WTC11 (cell line): ENCODE measurements around the gene STS. TPM values are rescaled to one million over a fixed set of nuclear protein-coding genes. Genes with fewer than 3 reads are reported as not detected.

Experiments
- ATAC-seq: fragments of 200-7000 bp; cut with Tn5 transposase; 2 replicates; pipeline ENCODE4 v1.10.0; 2021; ENCODE audit warnings: mild to moderate bottlenecking, moderate library complexity
- CTCF ChIA-PET: fragments of 300-600 bp; sonication (Branson Sonifier 250); formaldehyde crosslinking; loops from one replicate; lab custom pipeline; 2021; ENCODE audit warnings: antibody characterized with exemption; lab: Charles Lee
- POLR2A ChIA-PET: fragments of 350-600 bp; sonication (Branson Sonifier 250); formaldehyde crosslinking; loops from one replicate; lab custom pipeline; 2021; ENCODE audit warnings: antibody characterized with exemption; lab: Charles Lee
- DNase-seq: peaks from one replicate; pipeline ENCODE4 v3.0.0; 2021; ENCODE audit warnings: low spot score
- H3K27ac Mint-ChIP-seq: 2 replicates; pipeline ENCODE4 v1.8.0; 2021; ENCODE audit warnings: mixed read lengths
- H3K27me3 Mint-ChIP-seq: 2 replicates; pipeline ENCODE4 v1.8.0; 2021; ENCODE audit warnings: low read depth, mild to moderate bottlenecking, moderate library complexity, mixed read lengths
- H3K36me3 Mint-ChIP-seq: 2 replicates; pipeline ENCODE4 v1.8.0; 2021; ENCODE audit warnings: mixed read lengths
- H3K4me1 Mint-ChIP-seq: 2 replicates; pipeline ENCODE4 v1.8.0; 2022; ENCODE audit warnings: mixed read lengths
- H3K4me3 Mint-ChIP-seq: 2 replicates; pipeline ENCODE4 v1.8.0; 2021; ENCODE audit warnings: mild to moderate bottlenecking, moderate library complexity, mixed read lengths
- H3K9me3 Mint-ChIP-seq: 2 replicates; pipeline ENCODE4 v1.8.0; 2021; ENCODE audit warnings: mixed read lengths
- ATF2 ChIP-seq: sonication (generic); formaldehyde crosslinking; IDR thresholded peaks from 2 replicates; pipeline ENCODE4 v1.8.1; 2022; ENCODE audit warnings: low read depth, missing genetic modification reagents, borderline replicate concordance
- CREB1 ChIP-seq: sonication (generic); formaldehyde crosslinking; IDR thresholded peaks from 2 replicates; pipeline ENCODE4 v1.8.0; 2023; ENCODE audit warnings: mild to moderate bottlenecking, missing genetic modification reagents
- ESRRA ChIP-seq: sonication (generic); formaldehyde crosslinking; IDR thresholded peaks from 2 replicates; pipeline ENCODE4 v1.8.1; 2022; ENCODE audit warnings: mild to moderate bottlenecking, missing genetic modification reagents, borderline replicate concordance
- GABPB1 ChIP-seq: sonication (generic); formaldehyde crosslinking; IDR thresholded peaks from 2 replicates; pipeline ENCODE4 v1.8.1; 2023; ENCODE audit warnings: mild to moderate bottlenecking, missing genetic modification reagents
- GRHL2 ChIP-seq: fragments of 250-450 bp; sonication (Bioruptor Pico); IDR thresholded peaks from 2 replicates; pipeline ENCODE4 v1.8.0; 2022; ENCODE audit warnings: mild to moderate bottlenecking, moderate library complexity; ENCODE audit not compliant: insufficient replicate concordance, severe bottlenecking
- HMGA2 ChIP-seq: fragments of 250-450 bp; sonication (Bioruptor Pico); IDR thresholded peaks from 2 replicates; pipeline ENCODE4 v1.4.0; 2021; ENCODE audit warnings: mild to moderate bottlenecking, moderate library complexity
- JAZF1 ChIP-seq: fragments of 250-450 bp; sonication (Bioruptor Pico); IDR thresholded peaks from 2 replicates; pipeline ENCODE4 v1.9.0; 2021; ENCODE audit warnings: moderate library complexity, mild to moderate bottlenecking, inconsistent platforms
- JUN ChIP-seq: sonication (generic); formaldehyde crosslinking; IDR thresholded peaks from 2 replicates; pipeline ENCODE4 v1.8.0; 2023; ENCODE audit warnings: mild to moderate bottlenecking, missing genetic modification reagents
- NFYB ChIP-seq: sonication (generic); formaldehyde crosslinking; conservative IDR thresholded peaks from 2 replicates; pipeline ENCODE4 v1.8.0; 2022; ENCODE audit warnings: low read depth, missing genetic modification reagents
- SMAD3 ChIP-seq: sonication (generic); formaldehyde crosslinking; IDR thresholded peaks from 2 replicates; pipeline ENCODE4 v1.8.0; 2022; ENCODE audit warnings: missing genetic modification reagents, mild to moderate bottlenecking, borderline replicate concordance
- SMAD4 ChIP-seq: sonication (generic); formaldehyde crosslinking; IDR thresholded peaks from 2 replicates; pipeline ENCODE4 v1.8.0; 2022; ENCODE audit warnings: mild to moderate bottlenecking, missing genetic modification reagents
- SOX15 ChIP-seq: fragments of 250-450 bp; sonication (Bioruptor Pico); IDR thresholded peaks from 2 replicates; pipeline ENCODE4 v1.9.0; 2021; ENCODE audit warnings: mild to moderate bottlenecking
- TCF7 ChIP-seq: sonication (generic); formaldehyde crosslinking; IDR thresholded peaks from 2 replicates; pipeline ENCODE4 v1.8.0; 2022; ENCODE audit warnings: mild to moderate bottlenecking, low read depth, missing genetic modification reagents, moderate library complexity
- ZBTB21 ChIP-seq: sonication (generic); formaldehyde crosslinking; IDR thresholded peaks from 2 replicates; pipeline ENCODE4 v1.8.1; 2023; ENCODE audit warnings: mild to moderate bottlenecking, missing genetic modification reagents, borderline replicate concordance
- ZBTB43 ChIP-seq: sonication (generic); formaldehyde crosslinking; IDR thresholded peaks from 2 replicates; pipeline ENCODE4 v1.8.1; 2023; ENCODE audit warnings: mild to moderate bottlenecking, missing genetic modification reagents
- ZNF219 ChIP-seq: sonication (generic); formaldehyde crosslinking; IDR thresholded peaks from 2 replicates; pipeline ENCODE4 v1.8.0; 2023; ENCODE audit warnings: missing genetic modification reagents, mild to moderate bottlenecking, borderline replicate concordance
- ZNF317 ChIP-seq: sonication (generic); formaldehyde crosslinking; IDR thresholded peaks from 2 replicates; pipeline ENCODE4 v1.8.1; 2023; ENCODE audit warnings: low read depth, mild to moderate bottlenecking, moderate library complexity, missing genetic modification reagents, borderline replicate concordance
- ZNF423 ChIP-seq: fragments of 250-450 bp; sonication (Bioruptor Pico); IDR thresholded peaks from 2 replicates; pipeline ENCODE4 v2.1.2; 2022; ENCODE audit warnings: mild to moderate bottlenecking, moderate library complexity
- total RNA-seq: library from RNA; stranded (reverse); gene quantifications from 3 replicates; pipeline ENCODE4 v1.2.3, GENCODE V29; 2021
- TF ChIP-seq, protein P1 (sequence below): sonication (generic); formaldehyde crosslinking; IDR thresholded peaks from 2 replicates; pipeline ENCODE4 v1.8.0; 2022; ENCODE audit warnings: missing genetic modification reagents

Gene STS
- total RNA-seq, 1 experiment from 2014 or later: 1.3 TPM

- ATAC-seq: no peak
- no peaks in the 10 kb centered on the region for H3K36me3 Mint-ChIP-seq
- TF ChIP-seq SOX15 (CRISPR knock-in tag) (no peak), GRHL2 (CRISPR knock-in tag) (no peak), ZNF423 (CRISPR knock-in tag) (no peak), SMAD3 (CRISPR knock-in tag) (no peak), CREB1 (CRISPR knock-in tag) (no peak), ESRRA (CRISPR knock-in tag) (no peak), ZNF317 (CRISPR knock-in tag) (no peak), TCF7 (CRISPR knock-in tag) (no peak), NFYB (CRISPR knock-in tag) (no peak), JAZF1 (CRISPR knock-in tag) (no peak), JUN (no peak), ZBTB43 (no peak), GABPB1 (no peak), ATF2 (CRISPR knock-in tag) (no peak)
- TF ChIP-seq, protein P1, sequence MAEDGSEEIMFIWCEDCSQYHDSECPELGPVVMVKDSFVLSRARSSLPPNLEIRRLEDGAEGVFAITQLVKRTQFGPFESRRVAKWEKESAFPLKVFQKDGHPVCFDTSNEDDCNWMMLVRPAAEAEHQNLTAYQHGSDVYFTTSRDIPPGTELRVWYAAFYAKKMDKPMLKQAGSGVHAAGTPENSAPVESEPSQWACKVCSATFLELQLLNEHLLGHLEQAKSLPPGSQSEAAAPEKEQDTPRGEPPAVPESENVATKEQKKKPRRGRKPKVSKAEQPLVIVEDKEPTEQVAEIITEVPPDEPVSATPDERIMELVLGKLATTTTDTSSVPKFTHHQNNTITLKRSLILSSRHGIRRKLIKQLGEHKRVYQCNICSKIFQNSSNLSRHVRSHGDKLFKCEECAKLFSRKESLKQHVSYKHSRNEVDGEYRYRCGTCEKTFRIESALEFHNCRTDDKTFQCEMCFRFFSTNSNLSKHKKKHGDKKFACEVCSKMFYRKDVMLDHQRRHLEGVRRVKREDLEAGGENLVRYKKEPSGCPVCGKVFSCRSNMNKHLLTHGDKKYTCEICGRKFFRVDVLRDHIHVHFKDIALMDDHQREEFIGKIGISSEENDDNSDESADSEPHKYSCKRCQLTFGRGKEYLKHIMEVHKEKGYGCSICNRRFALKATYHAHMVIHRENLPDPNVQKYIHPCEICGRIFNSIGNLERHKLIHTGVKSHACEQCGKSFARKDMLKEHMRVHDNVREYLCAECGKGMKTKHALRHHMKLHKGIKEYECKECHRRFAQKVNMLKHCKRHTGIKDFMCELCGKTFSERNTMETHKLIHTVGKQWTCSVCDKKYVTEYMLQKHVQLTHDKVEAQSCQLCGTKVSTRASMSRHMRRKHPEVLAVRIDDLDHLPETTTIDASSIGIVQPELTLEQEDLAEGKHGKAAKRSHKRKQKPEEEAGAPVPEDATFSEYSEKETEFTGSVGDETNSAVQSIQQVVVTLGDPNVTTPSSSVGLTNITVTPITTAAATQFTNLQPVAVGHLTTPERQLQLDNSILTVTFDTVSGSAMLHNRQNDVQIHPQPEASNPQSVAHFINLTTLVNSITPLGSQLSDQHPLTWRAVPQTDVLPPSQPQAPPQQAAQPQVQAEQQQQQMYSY (CRISPR knock-in tag): no peak
- H3K4me1 Mint-ChIP-seq: no peaks in the 10 kb centered on the region
- POLR2A ChIA-PET: no interaction called here
- H3K27me3 Mint-ChIP-seq: no peaks in the 10 kb centered on the region
- no peaks in the 10 kb centered on the region for H3K9me3 Mint-ChIP-seq
- DNase-seq: no peak
- no peak overlapping the region for H3K4me3 Mint-ChIP-seq
- no peak overlapping the region for H3K27ac Mint-ChIP-seq
- CTCF ChIA-PET: no interaction called here
Measured at GRCh38 chrX:7139202-7140081, 8.1 kb upstream of the STS start.

GRCh38 chrX:7143076-7143475 is 4.4 kb upstream of the STS start:
- ChIA-PET CTCF (no interaction called here), POLR2A (no interaction called here)

More at GRCh38 chrX:7143076-7143475, 4.4 kb upstream of the STS start:
- DNase-seq: no peak
- Mint-ChIP-seq H3K9me3 (no peaks in the 10 kb centered on the region), H3K36me3 (no peaks in the 10 kb centered on the region), H3K4me1 (peaks cover 4% of the 10 kb centered on the region), H3K4me3 (no peak overlapping the region), H3K27me3 (no peaks in the 10 kb centered on the region), H3K27ac (no peak overlapping the region)
- no peak for TF ChIP-seq HMGA2 (CRISPR knock-in tag)
- TF ChIP-seq SMAD4 (CRISPR knock-in tag): no peak
- TF ChIP-seq ZBTB21 (CRISPR knock-in tag): no peak
- no peak for TF ChIP-seq ZNF219
- no peak for ATAC-seq
